SU-DHL-6 (cell line): ENCODE data around the gene NRG4.

Experiments
- EZH2phosphoT487 ChIP-seq: fragments of 200-600 bp; sonication (generic), shearing (Covaris generic); conservative IDR thresholded peaks from 2 replicates; pipeline ENCODE4 v1.6.1; 2018; ENCODE audit warnings: mild to moderate bottlenecking, antibody characterized with exemption, low read length, moderate library complexity, mixed read lengths
- TF ChIP-seq, protein P1 (sequence below): fragments of 200-600 bp; sonication (generic); IDR thresholded peaks from one replicate; pipeline ENCODE4 v1.5.1; 2017; ENCODE audit warnings: antibody characterized with exemption, mild to moderate bottlenecking, low read length, moderate library complexity; ENCODE audit not compliant: insufficient read depth, poor library complexity, severe bottlenecking

DNA sequence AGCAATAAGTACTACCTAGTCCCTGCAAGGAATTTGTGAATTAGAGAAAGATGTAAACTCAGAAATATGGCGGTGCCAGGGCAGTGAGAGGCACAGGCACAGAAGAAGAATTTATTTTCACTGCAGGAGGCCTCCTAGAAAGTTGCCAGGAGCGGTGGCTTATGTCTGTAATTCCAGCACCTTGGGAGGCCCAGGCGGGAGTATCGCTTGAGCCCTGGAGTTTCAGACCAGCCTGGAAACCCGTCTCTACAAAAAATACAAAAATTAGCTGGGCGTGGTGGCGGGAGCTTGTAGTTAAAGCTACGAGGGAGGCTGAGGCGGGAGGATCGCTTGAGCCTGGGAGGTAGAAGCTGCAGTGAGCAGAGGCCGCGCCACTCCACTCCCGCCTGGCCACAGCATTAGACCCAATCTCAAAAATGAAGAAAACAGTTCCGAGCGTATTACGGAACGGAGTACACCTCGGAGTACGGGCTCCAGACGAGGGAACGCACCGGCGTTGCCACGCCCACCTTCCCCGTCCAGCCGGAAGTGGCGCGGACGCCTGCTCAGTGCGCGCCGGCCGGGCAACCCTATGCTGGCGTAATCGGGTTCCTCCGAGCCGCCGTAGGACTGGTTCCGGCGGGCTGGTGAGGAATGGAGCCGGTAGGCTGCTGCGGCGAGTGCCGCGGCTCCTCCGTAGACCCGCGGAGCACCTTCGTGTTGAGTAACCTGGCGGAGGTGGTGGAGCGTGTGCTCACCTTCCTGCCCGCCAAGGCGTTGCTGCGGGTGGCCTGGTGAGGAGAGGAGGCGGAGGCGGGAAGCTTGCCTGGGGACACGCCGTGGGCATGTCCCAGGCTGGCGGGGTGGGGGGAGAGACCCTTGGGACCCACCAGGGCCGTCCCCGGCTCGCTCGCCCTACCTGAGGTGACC is 108.6 kb downstream of the NRG4 start, which contains the start of gene FBXO22:
- TF ChIP-seq, protein P1, sequence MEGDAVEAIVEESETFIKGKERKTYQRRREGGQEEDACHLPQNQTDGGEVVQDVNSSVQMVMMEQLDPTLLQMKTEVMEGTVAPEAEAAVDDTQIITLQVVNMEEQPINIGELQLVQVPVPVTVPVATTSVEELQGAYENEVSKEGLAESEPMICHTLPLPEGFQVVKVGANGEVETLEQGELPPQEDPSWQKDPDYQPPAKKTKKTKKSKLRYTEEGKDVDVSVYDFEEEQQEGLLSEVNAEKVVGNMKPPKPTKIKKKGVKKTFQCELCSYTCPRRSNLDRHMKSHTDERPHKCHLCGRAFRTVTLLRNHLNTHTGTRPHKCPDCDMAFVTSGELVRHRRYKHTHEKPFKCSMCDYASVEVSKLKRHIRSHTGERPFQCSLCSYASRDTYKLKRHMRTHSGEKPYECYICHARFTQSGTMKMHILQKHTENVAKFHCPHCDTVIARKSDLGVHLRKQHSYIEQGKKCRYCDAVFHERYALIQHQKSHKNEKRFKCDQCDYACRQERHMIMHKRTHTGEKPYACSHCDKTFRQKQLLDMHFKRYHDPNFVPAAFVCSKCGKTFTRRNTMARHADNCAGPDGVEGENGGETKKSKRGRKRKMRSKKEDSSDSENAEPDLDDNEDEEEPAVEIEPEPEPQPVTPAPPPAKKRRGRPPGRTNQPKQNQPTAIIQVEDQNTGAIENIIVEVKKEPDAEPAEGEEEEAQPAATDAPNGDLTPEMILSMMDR, result no peak
- no peak for TF ChIP-seq EZH2phosphoT487
